B cell (primary cell): ENCODE results near the gene POLR3GL.

Experiments used
- EZH2 ChIP-seq: IDR thresholded peaks from 2 replicates; pipeline ENCODE4 v1.6.1; 2012; ENCODE audit warnings: borderline replicate concordance, low read depth, mild to moderate bottlenecking, moderate library complexity, low read length; ENCODE audit not compliant: insufficient read depth, poor library complexity, severe bottlenecking
- TF ChIP-seq, protein P1 (sequence below): fragments of 200-600 bp; IDR thresholded peaks from one replicate; pipeline ENCODE4 v1.8.0; 2022; ENCODE audit warnings: antibody characterized with exemption, mild to moderate bottlenecking

DNA sequence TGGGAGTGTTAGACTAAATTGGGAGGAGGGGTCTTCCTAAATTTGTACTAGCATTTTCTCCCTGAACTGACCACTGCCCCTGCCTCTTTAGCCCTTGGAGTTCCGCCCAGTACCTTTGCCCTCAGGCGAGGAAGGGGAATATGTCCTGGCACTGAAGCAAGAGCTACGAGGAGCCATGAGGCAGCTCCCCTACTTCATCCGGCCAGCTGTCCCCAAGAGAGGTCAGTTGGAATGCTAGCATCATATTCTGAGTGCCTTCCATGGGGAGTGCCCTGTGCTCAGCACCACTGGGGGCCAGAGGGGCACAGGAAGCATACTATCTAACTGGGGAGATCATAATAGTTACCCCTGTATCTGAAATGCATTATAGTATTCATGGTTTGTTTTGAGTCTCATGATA, 10.7 kb downstream of the POLR3GL start:
- TF ChIP-seq, protein P1, sequence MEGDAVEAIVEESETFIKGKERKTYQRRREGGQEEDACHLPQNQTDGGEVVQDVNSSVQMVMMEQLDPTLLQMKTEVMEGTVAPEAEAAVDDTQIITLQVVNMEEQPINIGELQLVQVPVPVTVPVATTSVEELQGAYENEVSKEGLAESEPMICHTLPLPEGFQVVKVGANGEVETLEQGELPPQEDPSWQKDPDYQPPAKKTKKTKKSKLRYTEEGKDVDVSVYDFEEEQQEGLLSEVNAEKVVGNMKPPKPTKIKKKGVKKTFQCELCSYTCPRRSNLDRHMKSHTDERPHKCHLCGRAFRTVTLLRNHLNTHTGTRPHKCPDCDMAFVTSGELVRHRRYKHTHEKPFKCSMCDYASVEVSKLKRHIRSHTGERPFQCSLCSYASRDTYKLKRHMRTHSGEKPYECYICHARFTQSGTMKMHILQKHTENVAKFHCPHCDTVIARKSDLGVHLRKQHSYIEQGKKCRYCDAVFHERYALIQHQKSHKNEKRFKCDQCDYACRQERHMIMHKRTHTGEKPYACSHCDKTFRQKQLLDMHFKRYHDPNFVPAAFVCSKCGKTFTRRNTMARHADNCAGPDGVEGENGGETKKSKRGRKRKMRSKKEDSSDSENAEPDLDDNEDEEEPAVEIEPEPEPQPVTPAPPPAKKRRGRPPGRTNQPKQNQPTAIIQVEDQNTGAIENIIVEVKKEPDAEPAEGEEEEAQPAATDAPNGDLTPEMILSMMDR = no peak
- no peak for TF ChIP-seq EZH2
